IMR-90 (cell line): ENCODE results near the gene OLFML1.

ENCODE experiments used
- CHD1 ChIP-seq: IDR thresholded peaks from 2 replicates; pipeline ENCODE4 v1.6.1; 2012; ENCODE audit warnings: low read depth, low read length, improper control_type of control experiment
- CTCF ChIP-seq: conservative IDR thresholded peaks from 2 replicates; pipeline ENCODE4 v1.5.1; 2012; ENCODE audit warnings: mild to moderate bottlenecking, low read depth, low read length, improper control_type of control experiment
- FOS ChIP-seq: fragments of 150-350 bp; IDR thresholded peaks from 2 replicates; pipeline ENCODE4 v1.6.1; 2016; ENCODE audit warnings: low read depth, low read length
- MAFK ChIP-seq: IDR thresholded peaks from 2 replicates; pipeline ENCODE4 v1.6.1; 2012; ENCODE audit warnings: low read depth, low read length, improper control_type of control experiment
- MAZ ChIP-seq: IDR thresholded peaks from 2 replicates; pipeline ENCODE4 v1.6.1; 2012; ENCODE audit warnings: low read depth, mild to moderate bottlenecking, low read length, improper control_type of control experiment, moderate library complexity, borderline replicate concordance
- MXI1 ChIP-seq: IDR thresholded peaks from 2 replicates; pipeline ENCODE4 v1.6.1; 2012; ENCODE audit warnings: low read depth, mild to moderate bottlenecking, low read length, moderate library complexity, borderline replicate concordance
- POLR2A ChIP-seq: IDR thresholded peaks from 2 replicates; pipeline ENCODE4 v1.6.1; 2012; ENCODE audit warnings: mild to moderate bottlenecking, low read depth, low read length
- RAD21 ChIP-seq: IDR thresholded peaks from 2 replicates; pipeline ENCODE4 v1.6.1; 2012; ENCODE audit warnings: low read length, improper control_type of control experiment
- RCOR1 ChIP-seq: IDR thresholded peaks from 2 replicates; pipeline ENCODE4 v1.6.1; 2012; ENCODE audit warnings: mild to moderate bottlenecking, low read length, improper control_type of control experiment; ENCODE audit not compliant: insufficient replicate concordance
- RFX5 ChIP-seq: IDR thresholded peaks from 2 replicates; pipeline ENCODE4 v1.8.0; 2012; ENCODE audit warnings: low read depth, mild to moderate bottlenecking, low read length, moderate library complexity

DNA sequence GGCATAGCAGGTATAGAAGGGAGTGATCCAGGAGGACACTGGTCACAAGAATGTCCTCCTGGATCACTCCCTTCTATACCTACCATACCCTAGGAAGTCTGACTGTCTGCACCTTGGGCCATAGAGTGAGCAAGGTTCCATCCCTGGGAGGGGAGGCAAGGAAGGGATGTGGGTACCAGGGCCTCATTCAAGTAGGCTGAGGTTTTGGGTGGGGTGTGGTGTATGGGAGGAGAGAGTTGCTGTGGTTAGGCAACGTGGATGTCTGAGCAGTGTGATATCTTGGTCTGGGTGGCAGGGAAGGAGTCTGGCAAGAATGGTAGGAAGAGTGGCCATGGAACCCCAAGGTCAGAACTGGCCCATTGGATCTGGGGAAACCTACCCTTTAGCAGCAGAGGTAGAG lies 41.7 kb downstream of the OLFML1 start:
- TF ChIP-seq POLR2A = no peak
- no peak for TF ChIP-seq RAD21
- TF ChIP-seq RFX5 = no peak
- TF ChIP-seq CTCF = no peak
- no peak for TF ChIP-seq FOS
- TF ChIP-seq MAZ = no peak
- TF ChIP-seq MXI1 = no peak
- TF ChIP-seq MAFK = no peak
- no peak for TF ChIP-seq RCOR1
- TF ChIP-seq CHD1 = no peak
